ENCODE data around the gene TTC38.

GRCh38 chr22:46326066-46326680, 58.4 kb downstream of the TTC38 start:
- no peak for TF ChIP-seq CTCF (IDR thresholded peaks at IDR 0.05 in 4 of 5, conservative IDR thresholded peaks at IDR 0.05 in 1 of 5)
- TF ChIP-seq POLR2A (IDR thresholded peaks at IDR 0.05) = no peak

All from gastrocnemius medialis (tissue), 4 donors.